Measurements from ENCODE around the gene IGF1R. TPM values are rescaled to one million over a fixed set of nuclear protein-coding genes. Genes with fewer than 3 reads are reported as not detected.

IGF1R gene
- polyA plus RNA-seq, 12 donors, result 12.5 to 29.8 (median 16.6) TPM; not detected in 1

DNA sequence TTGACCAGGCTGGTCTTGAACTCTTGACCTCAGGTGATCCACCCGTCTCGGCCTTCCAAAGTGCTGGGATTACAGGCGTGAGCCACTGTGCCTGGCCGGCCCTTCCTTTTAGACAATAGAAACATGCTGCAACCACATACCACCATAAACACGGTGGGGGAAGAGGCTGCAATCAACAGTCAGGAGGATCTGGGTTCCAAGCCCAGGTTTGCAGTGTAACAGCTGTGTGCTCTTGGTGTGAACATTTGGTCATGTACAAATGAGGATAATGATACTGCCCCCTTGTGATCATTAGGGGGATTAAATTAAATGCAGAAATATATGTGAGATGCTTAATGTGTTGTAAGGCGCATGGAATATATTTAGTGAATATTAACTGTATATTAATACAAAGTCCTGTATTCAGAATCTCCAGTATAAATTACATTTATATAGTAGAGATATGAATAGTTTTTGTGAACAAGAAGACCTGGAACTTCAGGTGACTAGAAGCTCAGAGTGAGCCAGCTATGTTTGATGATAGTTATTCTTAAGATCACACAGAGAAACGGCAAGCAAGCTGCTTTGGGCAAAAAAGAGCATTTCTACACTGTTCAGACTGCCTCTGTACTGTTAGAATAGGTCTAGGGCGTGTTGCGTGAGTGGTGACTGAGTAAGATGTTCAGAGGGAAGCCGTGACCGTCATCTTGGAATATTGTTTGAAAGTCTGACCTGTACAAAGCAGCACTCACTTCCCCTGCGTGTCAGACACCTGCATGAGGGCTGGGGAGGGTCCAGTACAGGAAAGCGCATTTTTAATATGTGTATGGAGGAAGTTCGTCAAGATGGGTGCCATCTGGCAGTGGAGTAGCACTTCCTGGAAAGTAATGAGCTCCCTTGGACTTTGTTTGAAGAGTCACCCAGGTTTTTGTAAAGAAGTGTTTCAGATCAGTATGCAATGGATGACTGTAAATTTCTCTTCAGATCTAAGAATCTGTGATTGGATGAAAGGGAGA is 233.5 kb downstream of the IGF1R start:
- peak; percentile 38 for DNase-seq

DNA sequence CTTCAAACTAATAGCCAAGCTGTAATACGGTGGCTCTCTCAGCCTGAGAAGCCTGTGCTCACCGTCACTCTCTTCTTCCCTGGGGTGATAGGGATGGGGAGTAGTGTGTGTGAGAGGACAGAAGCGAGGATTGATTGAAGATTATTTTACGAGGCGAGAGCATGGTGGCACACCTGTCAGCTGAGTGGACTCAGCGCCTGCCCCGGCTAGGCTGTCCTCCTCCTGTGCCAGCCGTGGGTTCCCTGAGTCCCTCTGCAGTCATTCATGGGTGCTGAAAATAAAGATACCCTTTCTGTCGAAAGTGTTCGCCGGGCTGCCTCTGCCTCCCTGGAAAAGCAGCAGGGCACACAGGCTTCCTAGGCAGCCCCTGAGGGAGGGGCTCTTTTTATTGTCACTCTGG is 235.1 kb downstream of the IGF1R start:
- no peak for DNase-seq

DNA sequence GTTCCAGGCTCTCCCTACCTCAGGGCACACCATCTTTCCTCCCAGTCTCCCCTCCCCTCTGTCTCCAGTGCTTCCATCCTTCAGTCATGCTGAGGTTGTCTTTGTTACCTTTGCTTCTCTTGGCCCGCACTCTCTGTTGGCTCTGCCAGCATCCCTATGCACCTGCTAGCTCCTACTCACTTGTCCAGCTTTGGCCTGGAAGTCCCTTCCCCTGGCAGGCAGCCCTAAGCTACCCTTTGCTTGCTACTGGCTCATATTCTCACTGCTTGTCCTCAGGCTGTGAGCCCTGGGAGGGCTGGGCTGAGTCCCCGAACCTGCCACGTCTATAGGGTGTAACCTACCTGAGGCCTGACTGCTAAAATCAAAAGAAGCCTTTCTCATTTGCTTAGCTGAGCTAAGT is 236.6 kb downstream of the IGF1R start:
- no peak for DNase-seq

DNA sequence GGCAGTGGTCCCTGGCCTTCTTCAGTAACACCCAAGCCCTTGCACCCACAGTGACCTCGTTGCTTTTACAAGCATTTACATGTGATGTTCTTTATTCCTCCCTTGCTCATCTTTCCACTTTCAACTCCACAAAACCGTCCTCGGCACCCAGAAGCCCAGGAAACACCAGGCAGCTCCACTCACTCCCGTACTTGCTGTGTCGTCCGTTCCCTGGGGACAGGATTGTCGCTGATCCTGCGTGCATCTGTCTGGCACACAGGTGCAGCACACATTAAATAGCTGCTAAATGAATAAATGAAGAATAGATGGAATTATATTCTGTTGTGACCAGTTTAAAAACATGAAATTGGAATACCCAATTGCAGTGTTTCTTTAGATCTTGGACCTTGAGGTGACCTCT is 239.6 kb downstream of the IGF1R start:
- no peak for DNase-seq

GRCh38 chr15:98888820-98889479 is 240.6 kb downstream of the IGF1R start:
- DNase-seq, result no peak

GRCh38 chr15:98889930-98890695 is 241.8 kb downstream of the IGF1R start:
- DNase-seq, result no peak

- DNase-seq, result no peak
These were observed 243.0 kb downstream of the IGF1R start for GRCh38 chr15:98891301-98891700.

GRCh38 chr15:98893401-98893800 is 245.1 kb downstream of the IGF1R start:
- DNase-seq, result no peak

- no peak for DNase-seq
These were observed 246.0 kb downstream of the IGF1R start for GRCh38 chr15:98894312-98894711.

GRCh38 chr15:98896002-98896721 is 247.8 kb downstream of the IGF1R start:
- DNase-seq, result no peak

- DNase-seq, result no peak
These were observed 248.7 kb downstream of the IGF1R start for GRCh38 chr15:98896802-98897732.

- DNase-seq, result no peak
These were observed 249.8 kb downstream of the IGF1R start for GRCh38 chr15:98898122-98898521.

DNA sequence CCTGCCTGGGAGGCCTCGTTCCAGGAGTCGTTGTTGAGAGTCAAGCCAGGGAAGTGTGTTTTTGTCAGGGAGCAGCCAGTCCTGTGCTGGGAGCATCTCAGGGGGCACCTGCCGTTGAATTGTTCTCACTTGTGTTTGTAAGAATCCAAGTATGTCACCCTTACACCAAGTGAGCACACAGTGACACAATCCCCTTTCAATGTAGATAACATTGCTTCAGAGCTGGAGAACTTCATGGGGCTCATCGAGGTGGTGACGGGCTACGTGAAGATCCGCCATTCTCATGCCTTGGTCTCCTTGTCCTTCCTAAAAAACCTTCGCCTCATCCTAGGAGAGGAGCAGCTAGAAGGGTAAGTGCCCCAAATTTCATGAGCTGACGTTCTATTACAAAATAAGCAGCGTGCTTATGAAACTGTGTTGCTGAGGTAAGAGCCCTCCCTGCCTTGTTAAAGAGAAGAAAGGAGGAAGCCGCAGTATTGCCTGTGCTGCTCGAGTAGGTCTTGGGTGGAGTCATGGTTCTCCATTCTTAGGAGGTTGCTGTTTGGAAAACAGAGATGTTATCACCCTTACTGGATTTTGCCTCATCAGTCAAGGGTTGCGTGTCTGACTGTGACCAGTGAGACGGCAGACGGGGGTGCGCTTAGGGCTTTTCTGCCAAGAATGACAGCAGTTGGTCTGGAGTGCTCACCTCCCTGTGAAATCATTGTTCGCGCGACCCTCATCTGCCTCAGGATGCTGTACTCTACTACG is 251.1 kb downstream of the IGF1R start:
- DNase-seq, result no peak

GRCh38 chr15:98900356-98900755 is 252.0 kb downstream of the IGF1R start:
- no peak for DNase-seq

DNA sequence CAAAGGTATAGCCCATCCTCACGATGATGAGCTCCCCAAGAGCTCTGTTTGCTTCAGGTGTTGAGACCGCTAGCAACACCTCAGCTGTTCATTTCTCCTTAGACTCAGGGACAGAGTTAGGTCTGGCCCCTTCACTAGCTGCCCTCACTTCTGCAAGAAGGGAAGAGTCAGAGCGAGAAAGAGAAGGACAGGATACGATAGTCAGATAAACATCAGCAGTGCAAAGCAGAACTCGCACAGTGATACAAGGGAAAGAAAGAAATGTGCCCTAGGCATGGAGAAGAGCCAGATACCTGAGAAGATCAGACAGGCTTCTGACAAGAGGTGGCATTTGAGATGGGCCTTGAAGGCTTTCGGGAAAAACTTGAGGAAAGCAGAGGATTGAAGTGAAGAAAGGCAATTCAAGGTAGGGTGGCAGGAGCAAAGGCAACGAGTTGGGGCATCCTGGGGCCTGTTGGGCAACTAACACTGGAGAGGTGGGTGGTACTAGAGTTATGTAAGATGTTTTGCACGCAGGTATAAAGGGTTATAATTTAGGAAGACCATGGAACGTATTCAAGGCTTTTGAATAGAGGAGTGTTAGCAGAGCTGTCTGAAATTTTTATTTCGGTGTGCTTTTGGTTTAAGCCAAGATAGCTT is 253.2 kb downstream of the IGF1R start:
- DNase-seq, result no peak

GRCh38 chr15:98902931-98903330 is 254.6 kb downstream of the IGF1R start:
- DNase-seq, result no peak

DNA sequence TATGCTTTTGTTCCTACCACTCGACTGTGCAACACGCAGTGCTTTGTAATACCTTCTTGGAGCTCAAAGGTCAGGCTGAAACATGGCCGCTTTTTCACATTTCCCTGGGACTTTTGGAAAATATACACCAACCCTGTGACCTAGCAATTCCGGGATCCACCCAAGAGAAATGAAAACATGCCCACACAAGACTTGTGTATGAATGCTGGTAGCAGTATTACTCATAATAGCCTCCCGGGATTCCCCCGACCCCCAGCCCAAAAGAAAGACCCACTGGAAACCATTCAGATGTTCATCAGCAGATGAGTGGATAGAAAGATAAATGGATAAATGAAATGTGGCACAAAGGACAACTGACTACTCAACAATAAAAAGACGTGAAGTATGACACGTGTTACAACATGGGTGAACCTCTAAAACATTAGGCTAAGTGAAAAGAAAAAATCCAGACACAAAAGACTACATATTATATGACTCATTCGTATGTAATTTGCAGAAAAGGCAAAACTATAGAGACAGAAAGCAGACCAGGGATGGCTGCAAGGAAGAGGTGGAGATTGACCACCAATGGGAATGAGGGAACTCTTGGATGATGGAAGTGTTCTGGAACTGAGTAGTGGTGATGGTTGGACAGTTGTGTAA is 255.2 kb downstream of the IGF1R start:
- DNase-seq, result no peak

- DNase-seq, result no peak
These were observed 256.2 kb downstream of the IGF1R start for GRCh38 chr15:98904544-98904943.

All from muscle of arm (tissue), 12 donors.